Measurements from ENCODE around the gene CCDC142.
"Not testable (repeated sequence)": the region's sequence is repeated elsewhere in the genome, so short reads cannot be mapped to it uniquely, and the experiment has no call there.

Gene CCDC142

GRCh38 chr2:74472086-74472944, 10.5 kb downstream of the CCDC142 start, which contains the start of gene MRPL53:
Gene MRPL53, minus strand, starts transcription at chr2:74472680. Its CDS starts 20 bp downstream, at chr2:74472660.
- peak; percentile 90 to 94 (median 92) for DNase-seq (ENCODE audit: low read depth in 2 of 3, low spot score in 1 of 3)

GRCh38 chr2:74471332-74472065, 11.3 kb downstream of the CCDC142 start:
- no peak for DNase-seq (ENCODE audit: low read depth in 2 of 3, low spot score in 1 of 3)

GRCh38 chr2:74470742-74471141, 12.1 kb downstream of the CCDC142 start:
- not testable (repeated sequence) for DNase-seq (ENCODE audit: low read depth in 2 of 3, low spot score in 1 of 3)

- no peak for DNase-seq (ENCODE audit: low read depth in 2 of 3, low spot score in 1 of 3)
These were observed 18.4 kb downstream of the CCDC142 start for GRCh38 chr2:74464406-74464805.

- DNase-seq (ENCODE audit: low read depth in 2 of 3, low spot score in 1 of 3), result no peak
These were observed 20.1 kb downstream of the CCDC142 start for GRCh38 chr2:74462786-74463105.

- DNase-seq (ENCODE audit: low read depth in 2 of 3, low spot score in 1 of 3), result no peak
These were observed 20.6 kb downstream of the CCDC142 start for GRCh38 chr2:74462054-74462785.

GRCh38 chr2:74461187-74462053, 21.4 kb downstream of the CCDC142 start:
- DNase-seq (ENCODE audit: low read depth in 2 of 3, low spot score in 1 of 3), result no peak

GRCh38 chr2:74460187-74460586, 22.6 kb downstream of the CCDC142 start:
- DNase-seq (ENCODE audit: low read depth in 2 of 3, low spot score in 1 of 3), result not testable (repeated sequence)

- DNase-seq (ENCODE audit: low read depth in 2 of 3, low spot score in 1 of 3), result not testable (repeated sequence)
These were observed 23.2 kb downstream of the CCDC142 start for GRCh38 chr2:74459503-74460118.

GRCh38 chr2:74458938-74459363, 23.8 kb downstream of the CCDC142 start:
- DNase-seq (ENCODE audit: low read depth in 2 of 3, low spot score in 1 of 3), result no peak

GRCh38 chr2:74458132-74458937, 24.5 kb downstream of the CCDC142 start, which contains the start of gene WBP1:
Gene WBP1, plus strand, starts transcription at chr2:74458438. Its CDS starts 165 bp downstream, at chr2:74458603.
- peak; percentile 98 to 99 (median 98) for DNase-seq (ENCODE audit: low read depth in 2 of 3, low spot score in 1 of 3)

GRCh38 chr2:74457549-74458131, 25.2 kb downstream of the CCDC142 start:
- DNase-seq (ENCODE audit: low read depth in 2 of 3, low spot score in 1 of 3), result peak; percentile 66 to 75 (median 69)

- DNase-seq (ENCODE audit: low read depth in 2 of 3, low spot score in 1 of 3), result no peak
These were observed 25.7 kb downstream of the CCDC142 start for GRCh38 chr2:74457129-74457548.

- peak; percentile 94 to 100 (median 99) for DNase-seq (ENCODE audit: low read depth in 2 of 3, low spot score in 1 of 3)
These were observed 27.9 kb downstream of the CCDC142 start, which contains the start of gene INO80B for GRCh38 chr2:74454654-74455511. Gene INO80B, plus strand, starts transcription at chr2:74455087. Its CDS starts 30 bp downstream, at chr2:74455117.

GRCh38 chr2:74450570-74451190, 32.1 kb downstream of the CCDC142 start:
- no peak for DNase-seq (ENCODE audit: low read depth in 2 of 3, low spot score in 1 of 3)

- no peak for DNase-seq (ENCODE audit: low read depth in 2 of 3, low spot score in 1 of 3)
These were observed 34.0 kb downstream of the CCDC142 start for GRCh38 chr2:74448771-74449170.
